Measurements from ENCODE around the gene HLA-DQA1.
"Not testable (repeated sequence)": the region's sequence is repeated elsewhere in the genome, so short reads cannot be mapped to it uniquely, and the experiment has no call there.

Gene HLA-DQA1

GRCh38 chr6:32622545-32623401 lies 14.4 kb upstream of the HLA-DQA1 start:
- DNase-seq (ENCODE audit: low spot score) = no peak

GRCh38 chr6:32623693-32624092 lies 13.5 kb upstream of the HLA-DQA1 start:
- DNase-seq (ENCODE audit: low spot score) = no peak

DNA sequence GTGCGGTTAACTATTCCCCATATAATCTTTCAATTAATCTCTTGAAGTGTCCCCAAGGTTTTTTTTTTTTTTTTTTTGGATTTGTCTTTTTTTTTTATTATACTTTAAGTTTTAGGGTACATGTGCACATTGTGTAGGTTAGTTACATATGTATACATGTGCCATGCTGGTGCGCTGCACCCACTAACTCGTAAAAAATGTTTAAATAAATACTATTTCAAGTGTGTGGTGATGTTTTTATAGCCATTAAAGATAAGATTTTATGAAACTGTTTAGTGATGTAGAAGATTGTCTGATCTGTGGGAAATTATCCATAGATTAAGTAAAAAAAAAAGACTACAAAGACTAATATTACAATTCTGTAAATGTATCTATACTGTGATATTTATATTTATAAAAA lies 12.6 kb upstream of the HLA-DQA1 start:
- no peak for DNase-seq (ENCODE audit: low spot score)

GRCh38 chr6:32625137-32625536 lies 12.1 kb upstream of the HLA-DQA1 start:
- no peak for DNase-seq (ENCODE audit: low spot score)

- no peak for DNase-seq (ENCODE audit: low spot score)
These were observed 10.0 kb upstream of the HLA-DQA1 start for GRCh38 chr6:32627249-32627648.

GRCh38 chr6:32627831-32628230 lies 9.4 kb upstream of the HLA-DQA1 start:
- DNase-seq (ENCODE audit: low spot score) = peak; percentile 52

GRCh38 chr6:32629793-32630192 lies 7.4 kb upstream of the HLA-DQA1 start:
- DNase-seq (ENCODE audit: low spot score) = not testable (repeated sequence)

- no peak for DNase-seq (ENCODE audit: low spot score)
These were observed 1.6 kb upstream of the HLA-DQA1 start for GRCh38 chr6:32635526-32636123.

- DNase-seq (ENCODE audit: low spot score) = no peak
These were observed 677 bp downstream of the HLA-DQA1 start for GRCh38 chr6:32637883-32638282.

GRCh38 chr6:32638532-32639219 lies 1.5 kb downstream of the HLA-DQA1 start:
- no peak for DNase-seq (ENCODE audit: low spot score)

DNA sequence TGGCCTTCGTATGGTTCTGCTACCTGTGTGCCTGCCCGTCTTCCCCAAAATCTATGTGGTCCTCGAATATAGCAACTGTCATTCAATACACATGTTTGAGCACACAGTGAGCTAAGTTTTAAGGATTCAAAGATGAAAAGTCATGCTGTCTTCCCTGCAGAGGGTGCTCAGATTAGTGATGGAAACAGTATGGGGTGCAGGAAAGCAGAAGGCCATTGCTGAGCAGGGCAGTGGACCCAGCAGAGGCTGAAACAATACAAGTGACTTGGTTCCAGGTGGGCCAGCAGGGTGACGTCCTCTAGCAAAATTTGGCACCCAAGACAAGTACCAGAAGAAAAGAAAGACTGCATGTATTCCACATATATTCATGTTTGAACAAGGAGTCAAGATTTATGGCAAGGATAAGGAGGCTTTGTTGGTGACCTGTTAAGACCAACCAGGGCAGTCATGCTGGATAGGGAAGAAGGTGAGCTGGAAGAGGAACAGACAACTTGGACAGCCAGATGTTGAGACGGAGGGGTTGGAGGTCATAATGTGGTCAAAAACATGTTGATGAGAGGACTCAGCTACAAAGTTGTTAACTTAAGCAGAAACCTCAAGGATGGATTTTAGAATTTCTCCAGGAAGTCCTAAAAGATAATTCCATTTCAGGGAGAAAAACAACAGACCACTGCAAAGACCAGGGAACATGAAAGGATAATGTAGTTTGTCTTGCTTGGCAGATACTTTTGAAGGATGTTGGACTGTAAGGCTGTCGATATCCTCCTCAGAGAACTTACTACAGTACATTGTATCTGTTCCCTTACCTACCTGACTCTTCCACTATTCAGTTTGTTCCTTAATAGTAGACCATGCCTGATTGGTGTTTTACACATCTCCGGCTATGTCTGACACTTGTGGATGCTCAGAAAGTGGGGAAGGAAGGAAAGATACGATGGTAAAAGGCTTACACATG lies 2.5 kb downstream of the HLA-DQA1 start:
- DNase-seq (ENCODE audit: low spot score) = no peak

DNA sequence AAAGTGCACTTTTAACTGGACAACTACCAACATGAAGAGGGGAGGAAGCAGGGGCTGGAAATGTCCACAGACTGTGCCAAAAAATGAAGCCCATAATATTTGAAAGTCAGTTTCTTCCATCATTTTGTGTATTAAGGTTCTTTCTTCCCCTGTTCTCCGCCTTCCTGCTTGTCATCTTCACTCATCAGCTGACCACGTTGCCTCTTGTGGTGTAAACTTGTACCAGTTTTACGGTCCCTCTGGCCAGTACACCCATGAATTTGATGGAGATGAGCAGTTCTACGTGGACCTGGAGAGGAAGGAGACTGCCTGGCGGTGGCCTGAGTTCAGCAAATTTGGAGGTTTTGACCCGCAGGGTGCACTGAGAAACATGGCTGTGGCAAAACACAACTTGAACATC lies 3.9 kb downstream of the HLA-DQA1 start:
- no peak for DNase-seq (ENCODE audit: low spot score)

- not testable (repeated sequence) for DNase-seq (ENCODE audit: low spot score)
These were observed 4.8 kb downstream of the HLA-DQA1 start for GRCh38 chr6:32641785-32642719.

DNA sequence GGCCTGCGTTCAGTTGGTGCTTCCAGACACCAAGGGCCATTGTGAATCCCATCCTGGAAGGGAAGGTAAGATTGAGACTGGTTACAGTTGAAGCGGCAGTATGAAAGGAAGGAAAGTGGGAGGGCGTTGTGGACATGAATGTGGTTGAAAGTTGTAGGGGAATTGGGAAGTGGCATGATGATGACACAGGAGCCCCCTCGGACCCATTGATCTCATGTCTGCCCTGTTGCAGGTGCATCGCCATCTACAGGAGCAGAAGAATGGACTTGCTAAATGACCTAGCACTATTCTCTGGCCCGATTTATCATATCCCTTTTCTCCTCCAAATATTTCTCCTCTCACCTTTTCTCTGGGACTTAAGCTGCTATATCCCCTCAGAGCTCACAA lies 5.5 kb downstream of the HLA-DQA1 start:
- DNase-seq (ENCODE audit: low spot score) = no peak

GRCh38 chr6:32643904-32644303 lies 6.7 kb downstream of the HLA-DQA1 start:
- DNase-seq (ENCODE audit: low spot score) = no peak

DNA sequence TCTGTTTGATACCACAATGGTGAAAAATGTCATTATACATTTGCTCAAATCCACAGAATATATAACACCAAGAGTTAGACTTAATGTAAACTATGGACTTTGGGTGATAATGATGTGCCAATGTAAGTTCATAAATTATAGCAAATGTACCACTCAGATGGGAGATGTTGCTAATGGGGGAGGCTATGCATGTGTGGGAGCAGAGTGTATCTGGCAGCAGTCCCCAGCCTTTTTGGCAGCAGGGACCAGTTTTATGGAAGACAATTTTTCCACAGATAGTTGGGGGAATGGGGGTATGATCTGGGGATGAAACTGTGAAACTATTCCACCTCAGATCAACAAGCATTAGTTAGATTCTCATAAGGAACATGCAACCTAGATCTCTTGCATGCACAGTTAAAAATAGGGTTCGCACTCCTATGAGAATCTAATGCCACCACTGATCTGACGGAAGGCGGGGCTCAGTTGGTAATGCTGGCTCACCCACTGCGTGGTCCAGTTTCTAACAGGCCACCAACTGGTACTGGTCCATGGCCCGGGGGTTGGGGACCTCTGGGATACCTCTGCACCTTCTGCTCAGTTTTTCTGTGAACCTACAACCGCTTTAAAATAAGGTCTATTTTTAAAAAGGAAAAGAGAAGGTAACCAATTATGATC lies 8.0 kb downstream of the HLA-DQA1 start:
- DNase-seq (ENCODE audit: low spot score) = no peak

- no peak for DNase-seq (ENCODE audit: low spot score)
These were observed 18.1 kb downstream of the HLA-DQA1 start for GRCh38 chr6:32655203-32655710.

DNA sequence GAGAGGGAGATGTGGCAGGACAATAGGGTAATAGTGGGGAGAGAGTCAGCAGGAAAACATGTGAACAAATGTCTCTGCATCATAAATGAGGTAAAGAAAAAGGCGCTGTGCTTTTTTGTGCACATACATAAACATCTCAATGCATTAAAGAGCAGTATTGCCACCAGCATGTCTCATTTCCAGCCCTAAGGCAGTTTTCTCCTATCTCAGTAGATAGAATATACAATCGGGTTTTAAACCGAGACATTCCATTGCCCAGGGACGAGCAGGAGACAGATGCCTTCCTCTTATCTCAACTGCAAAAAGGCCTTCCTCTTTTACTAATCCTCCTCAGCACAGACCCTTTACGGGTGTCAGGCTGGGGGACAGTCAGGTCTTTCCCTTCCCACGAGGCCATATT lies 20.1 kb downstream of the HLA-DQA1 start:
- not testable (repeated sequence) for DNase-seq (ENCODE audit: low spot score)

DNA sequence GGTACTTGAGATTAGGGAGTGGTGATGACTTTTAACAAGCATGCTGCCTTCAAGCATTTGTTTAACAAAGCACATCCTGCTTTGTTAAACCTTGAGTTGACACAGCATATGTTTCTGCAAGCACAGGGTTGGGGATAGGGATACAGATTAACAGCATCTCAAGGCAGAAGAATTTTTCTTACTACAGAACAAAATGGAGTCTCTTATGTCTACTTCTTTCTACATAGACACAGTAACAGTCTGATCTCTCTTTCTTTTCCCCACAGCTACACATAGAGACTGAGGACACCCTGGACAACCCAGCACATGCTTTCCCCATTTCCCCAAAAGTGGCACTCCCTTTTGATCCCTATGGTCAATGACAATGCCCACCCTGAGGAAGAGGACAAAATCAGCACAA lies 20.6 kb downstream of the HLA-DQA1 start:
- DNase-seq (ENCODE audit: low spot score) = not testable (repeated sequence)
